K562 (cell line): Measurements from ENCODE around the gene FAM187B. TPM values are rescaled to one million over a fixed set of nuclear protein-coding genes. Genes with fewer than 3 reads are reported as not detected.
A peak's percentile ranks its signal among the peaks of the same experiment; 100 is the strongest.

Experiments
- ASH1L ChIP-seq: fragments of 450-650 bp; IDR thresholded peaks from 2 replicates; pipeline ENCODE4 v1.6.1; 2018; ENCODE audit warnings: borderline replicate concordance, mild to moderate bottlenecking, low read depth; ENCODE audit not compliant: partially characterized antibody
- BRD9 ChIP-seq: fragments of 450-650 bp; IDR thresholded peaks from 2 replicates; pipeline ENCODE4 v1.6.1; 2018; ENCODE audit warnings: low read depth; ENCODE audit not compliant: partially characterized antibody
- HLTF ChIP-seq: fragments of 450-650 bp; IDR thresholded peaks from 2 replicates; pipeline ENCODE4 v1.6.1; 2016
- HNRNPUL1 ChIP-seq: fragments of 200-400 bp; formaldehyde crosslinking; IDR thresholded peaks from 2 replicates; pipeline ENCODE4 v1.6.1; 2017; ENCODE audit warnings: low read length
- MTA3 ChIP-seq: fragments of 450-650 bp; formaldehyde crosslinking; IDR thresholded peaks from 2 replicates; pipeline ENCODE4 v1.6.1; 2017; ENCODE audit warnings: mild to moderate bottlenecking, borderline replicate concordance
- MYC ChIP-seq, 2 experiments: fragments of 250-450 bp in 1 of 2; sonication (Bioruptor Pico) in 1 of 2; IDR thresholded peaks; 2 replicates each; pipeline versions ENCODE4 v1.5.1 to v1.6.1; 2012 to 2021; ENCODE audit warnings: low read depth in 2 of 2, borderline replicate concordance in 1 of 2, improper control_type of control experiment in 1 of 2, low read length in 1 of 2, mild to moderate bottlenecking in 1 of 2, moderate library complexity in 1 of 2
- NBN ChIP-seq: fragments of 450-650 bp; IDR thresholded peaks from 2 replicates; pipeline ENCODE4 v1.6.1; 2016; ENCODE audit warnings: low read depth, mild to moderate bottlenecking
- SMAD4 ChIP-seq: fragments of 250-450 bp; sonication (Bioruptor Pico); conservative IDR thresholded peaks from 2 replicates; pipeline ENCODE4 v1.8.0; 2021; ENCODE audit warnings: inconsistent platforms, mild to moderate bottlenecking, moderate library complexity
- TAL1 ChIP-seq: fragments of 450-650 bp; IDR thresholded peaks from 2 replicates; pipeline ENCODE4 v1.6.1; 2016; ENCODE audit warnings: mild to moderate bottlenecking
- ZNF639 ChIP-seq, 2 experiments: fragments of 200-800 bp in 1 of 2; sonication (Bioruptor generic) in 1 of 2; sonication (generic) in 1 of 2; formaldehyde crosslinking in 1 of 2; IDR thresholded peaks in 1 of 2; conservative IDR thresholded peaks in 1 of 2; 2 replicates each; pipeline versions ENCODE4 v1.5.0 to v1.6.1; 2016 to 2020; ENCODE audit warnings: missing compliant biosample characterization in 1 of 2, missing genetic modification characterization in 1 of 2, missing genetic modification reagents in 1 of 2
- polyA plus RNA-seq, 8 experiments: library from polyadenylated mRNA; depleted of rRNA in 4 of 8; stranded (reverse) in 5 of 8; unstranded in 3 of 8; fragments of >200 nt; fragmentation: Nextera tagmentation in 2 of 8; fragmentation: Illumina TruSeq in 1 of 8; extraction: Ambion mirVana in 2 of 8; extraction: Trizol in 1 of 8; gene quantifications; 2 replicates each; pipeline versions ENCODE4 v1.2.1 to v1.2.3, GENCODE V29; 2011 to 2014; ENCODE audit warnings: inconsistent platforms in 1 of 8, missing spikeins in 1 of 8
- total RNA-seq, 7 experiments: library from RNA; depleted of rRNA in 6 of 7; stranded (reverse); fragments of >200 nt in 6 of 7; fragmentation: Illumina TruSeq in 2 of 7; extraction: Trizol in 2 of 7; gene quantifications; 2 replicates each; pipeline versions ENCODE4 v1.2.1 to v1.2.3, GENCODE V29; 2011 to 2021; ENCODE audit warnings: low replicate concordance in 1 of 7
- TF ChIP-seq, protein P1 (sequence below), 2 experiments: fragments of 450-650 bp; formaldehyde crosslinking in 1 of 2; IDR thresholded peaks; 2 replicates each; pipeline versions ENCODE4 v1.4.0 to v1.6.1; 2014 to 2020; ENCODE audit warnings: mild to moderate bottlenecking in 2 of 2, borderline replicate concordance in 1 of 2, low read depth in 1 of 2
- TF ChIP-seq, protein P2 (sequence below): fragments of 450-650 bp; IDR thresholded peaks from 2 replicates; pipeline ENCODE4 v1.6.1; 2016

Gene FAM187B
- total and polyA plus RNA-seq, 9 of the 15 experiments (the other 6 are each of a cell fraction or from before 2014, with no cell fraction given) = 0.04 to 0.09 TPM; not detected in 7

DNA sequence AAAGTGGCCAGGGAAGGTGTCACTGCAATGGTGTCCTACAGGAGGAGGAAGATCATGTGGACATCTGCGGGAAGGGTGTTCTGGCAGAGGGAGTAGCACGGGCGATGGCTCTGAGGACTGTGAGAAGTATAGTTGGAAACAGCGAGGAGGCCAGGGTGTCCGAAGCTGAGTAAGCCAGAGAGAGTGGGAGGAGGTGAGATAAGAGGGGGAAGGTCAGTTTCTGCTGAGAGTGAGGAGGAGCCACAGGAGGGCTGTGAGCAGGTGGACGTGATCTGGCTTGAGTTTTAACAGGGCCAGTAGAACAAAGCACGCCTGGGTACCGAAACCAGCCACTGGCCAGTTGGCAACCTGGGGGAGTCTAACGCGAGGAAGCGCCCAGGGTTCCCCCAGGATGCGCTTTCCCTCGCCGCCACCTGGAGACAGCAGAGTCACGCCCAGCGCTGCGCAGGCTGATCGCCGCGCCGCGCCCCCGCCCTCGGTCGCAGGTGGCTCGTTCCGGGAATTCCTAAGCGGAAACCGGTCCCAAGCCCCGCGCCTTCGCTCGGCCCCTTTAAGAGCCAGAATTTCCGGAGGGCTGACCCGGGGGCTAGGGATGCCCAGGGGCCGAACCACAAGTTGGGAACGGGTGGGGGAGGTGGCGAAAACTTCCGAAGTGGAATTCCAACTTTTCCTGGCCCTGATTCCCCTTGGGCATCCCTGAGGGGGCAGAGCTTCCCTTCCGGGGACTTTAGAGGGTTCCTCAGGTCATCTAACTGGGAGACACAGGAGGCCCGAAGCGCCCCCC is 19.2 kb upstream of the FAM187B start (continued):
- TF ChIP-seq, protein P1, sequence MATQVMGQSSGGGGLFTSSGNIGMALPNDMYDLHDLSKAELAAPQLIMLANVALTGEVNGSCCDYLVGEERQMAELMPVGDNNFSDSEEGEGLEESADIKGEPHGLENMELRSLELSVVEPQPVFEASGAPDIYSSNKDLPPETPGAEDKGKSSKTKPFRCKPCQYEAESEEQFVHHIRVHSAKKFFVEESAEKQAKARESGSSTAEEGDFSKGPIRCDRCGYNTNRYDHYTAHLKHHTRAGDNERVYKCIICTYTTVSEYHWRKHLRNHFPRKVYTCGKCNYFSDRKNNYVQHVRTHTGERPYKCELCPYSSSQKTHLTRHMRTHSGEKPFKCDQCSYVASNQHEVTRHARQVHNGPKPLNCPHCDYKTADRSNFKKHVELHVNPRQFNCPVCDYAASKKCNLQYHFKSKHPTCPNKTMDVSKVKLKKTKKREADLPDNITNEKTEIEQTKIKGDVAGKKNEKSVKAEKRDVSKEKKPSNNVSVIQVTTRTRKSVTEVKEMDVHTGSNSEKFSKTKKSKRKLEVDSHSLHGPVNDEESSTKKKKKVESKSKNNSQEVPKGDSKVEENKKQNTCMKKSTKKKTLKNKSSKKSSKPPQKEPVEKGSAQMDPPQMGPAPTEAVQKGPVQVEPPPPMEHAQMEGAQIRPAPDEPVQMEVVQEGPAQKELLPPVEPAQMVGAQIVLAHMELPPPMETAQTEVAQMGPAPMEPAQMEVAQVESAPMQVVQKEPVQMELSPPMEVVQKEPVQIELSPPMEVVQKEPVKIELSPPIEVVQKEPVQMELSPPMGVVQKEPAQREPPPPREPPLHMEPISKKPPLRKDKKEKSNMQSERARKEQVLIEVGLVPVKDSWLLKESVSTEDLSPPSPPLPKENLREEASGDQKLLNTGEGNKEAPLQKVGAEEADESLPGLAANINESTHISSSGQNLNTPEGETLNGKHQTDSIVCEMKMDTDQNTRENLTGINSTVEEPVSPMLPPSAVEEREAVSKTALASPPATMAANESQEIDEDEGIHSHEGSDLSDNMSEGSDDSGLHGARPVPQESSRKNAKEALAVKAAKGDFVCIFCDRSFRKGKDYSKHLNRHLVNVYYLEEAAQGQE (IDR thresholded peaks at IDR 0.05; ENCODE audit: borderline replicate concordance) = peak; percentile 63; the same call in 1 of the 2 replicates
- TF ChIP-seq, protein P1 (CRISPR knock-in tag; IDR thresholded peaks at IDR 0.05; ENCODE audit: low read depth) = no peak
- TF ChIP-seq MYC (IDR thresholded peaks at IDR 0.05; ENCODE audit: low read depth, low read length) = peak; percentile 84
- 0 out of 2 replicates have a peak, but pooled peaks have one; percentile 34 for TF ChIP-seq MYC (CRISPR knock-in tag; IDR thresholded peaks at IDR 0.05; ENCODE audit: borderline replicate concordance, low read depth)
- TF ChIP-seq MTA3 = peak; percentile 85; the same call in 1 of the 2 replicates
- TF ChIP-seq BRD9 = peak; percentile 33
- TF ChIP-seq, protein P2, sequence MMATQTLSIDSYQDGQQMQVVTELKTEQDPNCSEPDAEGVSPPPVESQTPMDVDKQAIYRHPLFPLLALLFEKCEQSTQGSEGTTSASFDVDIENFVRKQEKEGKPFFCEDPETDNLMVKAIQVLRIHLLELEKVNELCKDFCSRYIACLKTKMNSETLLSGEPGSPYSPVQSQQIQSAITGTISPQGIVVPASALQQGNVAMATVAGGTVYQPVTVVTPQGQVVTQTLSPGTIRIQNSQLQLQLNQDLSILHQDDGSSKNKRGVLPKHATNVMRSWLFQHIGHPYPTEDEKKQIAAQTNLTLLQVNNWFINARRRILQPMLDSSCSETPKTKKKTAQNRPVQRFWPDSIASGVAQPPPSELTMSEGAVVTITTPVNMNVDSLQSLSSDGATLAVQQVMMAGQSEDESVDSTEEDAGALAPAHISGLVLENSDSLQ = 0 out of 2 replicates have a peak, but pooled peaks have one; percentile 4
- TF ChIP-seq ASH1L = no peak
- no peak; the same call in 1 of the 2 replicates for TF ChIP-seq TAL1
- peak; percentile 73 for TF ChIP-seq SMAD4 (CRISPR knock-in tag)
- peak; percentile 97 for TF ChIP-seq HLTF
- no peak for TF ChIP-seq HNRNPUL1
- TF ChIP-seq ZNF639 (CRISPR knock-in tag; conservative IDR thresholded peaks at IDR 0.05 in 1 of 2, IDR thresholded peaks at IDR 0.05 in 1 of 2) = peak in 1 of 2 experiments; percentile 71; a peak in 2 of 4 replicates
- peak; percentile 90 for TF ChIP-seq NBN
